Erythroblast (primary cell): Measurements from ENCODE around the gene EFHD1.

Experiments used
- DNase-seq, 2 experiments: peaks; one replicate each; lab custom pipeline; 2025; lab: John Stamatoyannopoulos, UW
- GATA1 ChIP-seq: IDR thresholded peaks from 2 replicates; pipeline ENCODE4 v1.6.1; 2011; ENCODE audit warnings: low read depth, mild to moderate bottlenecking, control low read depth, low read length, moderate library complexity
- POLR2A ChIP-seq: IDR thresholded peaks from 2 replicates; pipeline ENCODE4 v1.6.1; 2011; ENCODE audit warnings: mild to moderate bottlenecking, low read length

The EFHD1 gene

GRCh38 chr2:232633413-232634205 lies at the start of gene EFHD1:
TSS of gene EFHD1 (plus strand) at chr2:232633604. CDS start at chr2:232633705, 101 bp downstream.
- DNase-seq, result peak; percentile 59 to 68
- TF ChIP-seq GATA1 (no peak), POLR2A (no peak)

DNA sequence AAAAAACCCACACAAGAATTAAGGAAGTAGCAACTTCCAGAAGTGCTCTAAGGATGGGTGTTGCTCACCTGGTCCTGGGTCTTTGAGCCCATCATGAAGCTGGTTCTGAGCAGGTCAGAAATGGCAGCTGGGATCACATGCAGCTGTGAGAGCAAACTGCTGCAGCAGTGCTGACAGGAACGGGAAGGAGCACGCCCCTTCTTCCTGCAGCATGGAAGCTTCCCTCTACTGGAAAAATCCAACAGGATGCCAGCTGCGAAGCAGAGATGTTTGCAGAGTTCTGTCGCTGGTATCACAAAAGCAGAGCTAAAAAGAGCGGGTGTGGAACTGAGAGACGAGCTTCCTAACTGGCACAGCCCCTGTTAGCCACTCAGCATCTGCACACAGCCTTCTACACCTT lies 49.2 kb upstream of the EFHD1 start:
- no peak for DNase-seq
- TF ChIP-seq GATA1 (no peak), POLR2A (no peak)

DNA sequence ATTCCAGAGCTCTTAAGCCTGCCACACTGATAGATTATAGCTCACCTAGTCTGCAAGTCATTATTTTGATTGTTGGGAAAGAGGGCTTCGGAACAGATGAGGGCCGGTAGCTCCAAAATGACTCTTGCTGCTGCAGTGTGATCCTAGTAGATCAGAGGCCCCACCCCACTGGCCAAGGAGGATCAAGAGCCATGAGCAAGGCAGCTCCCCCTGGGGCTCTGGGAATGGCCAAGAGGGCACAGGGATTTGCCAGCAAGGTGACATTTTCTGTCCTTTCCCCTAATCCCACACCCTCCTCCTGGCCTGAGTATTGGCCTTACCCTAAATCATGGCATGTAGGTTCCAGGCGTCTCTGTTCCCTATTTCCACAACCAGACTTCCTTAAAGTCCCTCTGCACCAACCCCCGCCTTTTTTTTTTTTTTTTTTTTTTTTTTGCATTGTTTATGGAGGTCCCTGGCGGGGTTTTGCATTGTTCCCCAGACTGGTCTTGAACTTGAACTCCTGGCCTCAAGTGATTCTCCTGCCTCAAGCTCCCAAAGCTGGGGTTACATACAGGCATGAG lies 46.4 kb upstream of the EFHD1 start:
- TF ChIP-seq POLR2A, result no peak
- TF ChIP-seq GATA1, result no peak

DNA sequence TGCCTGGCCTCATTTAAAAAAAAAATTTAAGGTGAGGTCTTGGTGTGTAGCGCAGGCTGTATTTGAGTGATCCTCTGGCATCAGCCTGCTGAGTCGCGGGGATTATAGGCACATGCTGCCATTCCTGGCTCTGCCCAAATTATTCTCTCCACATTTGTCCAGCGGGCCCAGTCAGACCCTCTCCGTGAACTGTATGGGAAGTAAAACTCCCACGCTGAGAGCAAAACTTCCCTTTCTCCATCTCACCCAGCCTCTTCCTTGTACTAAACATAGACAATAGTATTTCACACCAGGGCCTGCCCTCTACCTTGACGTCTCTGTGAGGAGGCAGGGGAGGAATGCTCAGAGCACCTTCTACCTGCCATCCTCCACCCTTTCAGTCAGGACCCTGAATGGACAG lies 45.9 kb upstream of the EFHD1 start:
- no peak for TF ChIP-seq POLR2A
- no peak for TF ChIP-seq GATA1

More for the DNA sequence above, 46.4 kb upstream of the EFHD1 start:
- DNase-seq, result no peak

GRCh38 chr2:232588031-232588430 lies 45.4 kb upstream of the EFHD1 start:
- DNase-seq, result no peak
- TF ChIP-seq POLR2A (no peak), GATA1 (no peak)

More for the DNA sequence above, 45.9 kb upstream of the EFHD1 start:
- DNase-seq, result no peak

GRCh38 chr2:232588680-232589585 lies 44.5 kb upstream of the EFHD1 start:
- TF ChIP-seq GATA1 (no peak), POLR2A (no peak)
- no peak for DNase-seq

- TF ChIP-seq POLR2A (no peak), GATA1 (no peak)
- no peak for DNase-seq
These were observed 40.5 kb upstream of the EFHD1 start for GRCh38 chr2:232592772-232593395.

GRCh38 chr2:232593982-232594381 lies 39.4 kb upstream of the EFHD1 start:
- TF ChIP-seq GATA1, result no peak
- no peak for TF ChIP-seq POLR2A
- no peak for DNase-seq

- TF ChIP-seq GATA1, result no peak
- no peak for TF ChIP-seq POLR2A
These were observed 35.9 kb upstream of the EFHD1 start for GRCh38 chr2:232597362-232598079.

DNA sequence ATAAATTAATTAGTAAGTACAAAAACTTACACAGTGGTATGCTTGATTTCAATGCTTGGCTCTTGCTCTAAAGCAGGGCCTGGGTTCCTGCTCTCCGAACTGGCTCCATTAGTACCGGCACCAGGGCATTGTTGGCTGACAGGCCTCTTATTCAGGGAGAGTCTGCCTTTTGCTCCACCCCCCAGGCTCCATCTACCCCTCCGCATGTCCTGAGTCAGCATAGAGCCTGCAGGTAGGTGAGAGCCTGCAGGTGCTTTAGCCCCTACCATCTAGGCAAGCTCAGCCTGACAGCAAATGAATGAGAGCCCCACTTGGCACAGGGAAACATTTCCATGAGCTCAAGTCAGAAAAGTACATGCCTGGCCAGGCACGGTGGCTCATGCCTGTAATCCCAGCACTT lies 35.1 kb upstream of the EFHD1 start:
- DNase-seq, result no peak
- TF ChIP-seq GATA1 (no peak), POLR2A (no peak)

More at GRCh38 chr2:232597362-232598079, 35.9 kb upstream of the EFHD1 start:
- DNase-seq, result no peak

DNA sequence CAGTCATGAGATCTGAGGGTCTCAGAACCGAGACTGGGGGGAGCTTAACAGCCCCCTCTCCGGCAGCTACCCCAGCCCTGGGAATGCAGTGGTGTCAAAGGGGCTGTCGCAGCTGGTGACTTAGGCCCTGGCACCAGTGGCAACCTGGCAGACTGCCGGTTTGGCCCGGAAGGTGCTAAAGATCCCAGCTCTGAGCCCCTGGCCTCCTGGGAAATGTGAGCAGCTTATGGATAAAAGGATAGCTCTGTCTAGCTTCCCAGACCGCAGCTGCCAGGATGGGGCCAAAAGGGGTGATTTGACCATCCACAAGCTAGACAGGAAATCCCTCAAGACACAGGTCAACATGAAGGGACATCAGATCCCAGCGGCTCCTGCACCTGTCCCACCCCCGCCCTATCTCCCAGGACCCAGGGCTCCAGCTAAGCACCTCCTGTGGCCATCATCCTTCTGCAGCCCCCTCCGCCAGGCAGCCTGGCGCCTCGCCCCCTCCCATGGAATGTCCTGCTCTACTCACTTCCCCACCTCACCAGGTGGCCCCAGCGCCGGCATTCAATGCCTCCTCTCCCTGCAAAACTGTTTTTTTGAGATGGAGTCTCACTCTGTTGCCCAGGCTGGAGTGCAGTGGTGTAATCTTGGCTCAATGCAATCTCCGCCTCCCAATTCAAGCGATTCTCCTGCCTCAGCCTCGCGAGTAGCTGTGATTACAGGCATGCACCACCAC lies 33.2 kb upstream of the EFHD1 start:
- DNase-seq, result no peak
- TF ChIP-seq GATA1 (no peak), POLR2A (no peak)

DNA sequence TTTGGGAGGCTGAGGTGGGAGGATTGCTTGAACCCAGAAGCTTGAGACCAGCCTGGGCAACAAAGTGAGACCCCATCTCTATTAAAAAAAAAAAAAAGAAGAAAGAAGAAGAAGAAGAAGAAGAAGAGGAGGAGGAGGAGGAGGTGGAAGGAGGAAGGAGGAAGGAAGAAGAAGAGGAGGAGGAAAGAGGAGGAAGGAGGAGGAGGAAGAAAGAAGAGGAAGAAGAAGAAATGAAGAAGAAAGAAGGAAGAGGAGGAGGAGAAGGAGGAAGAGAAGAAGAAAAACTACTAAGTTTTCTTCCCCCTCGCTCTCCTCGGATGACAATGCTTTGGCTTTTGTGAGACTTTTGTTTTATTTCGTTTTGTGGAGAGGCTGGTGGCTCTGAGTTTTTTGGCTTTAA lies 30.1 kb upstream of the EFHD1 start:
- no peak for DNase-seq
- TF ChIP-seq GATA1 (no peak), POLR2A (no peak)

GRCh38 chr2:232604535-232604934 lies 28.9 kb upstream of the EFHD1 start:
- no peak for DNase-seq

More at GRCh38 chr2:232604535-232604934, 28.9 kb upstream of the EFHD1 start:
- no peak for TF ChIP-seq GATA1
- TF ChIP-seq POLR2A, result no peak
